Fibroblast of skin of scalp (primary cell): ENCODE measurements around the gene GRAMD4.
A peak's percentile ranks its signal among the peaks of the same experiment; 100 is the strongest.

Experiments used
- DNase-seq: peaks from one replicate; pipeline ENCODE4 v3.0.0-alpha.2; 2013

The GRAMD4 gene

DNA sequence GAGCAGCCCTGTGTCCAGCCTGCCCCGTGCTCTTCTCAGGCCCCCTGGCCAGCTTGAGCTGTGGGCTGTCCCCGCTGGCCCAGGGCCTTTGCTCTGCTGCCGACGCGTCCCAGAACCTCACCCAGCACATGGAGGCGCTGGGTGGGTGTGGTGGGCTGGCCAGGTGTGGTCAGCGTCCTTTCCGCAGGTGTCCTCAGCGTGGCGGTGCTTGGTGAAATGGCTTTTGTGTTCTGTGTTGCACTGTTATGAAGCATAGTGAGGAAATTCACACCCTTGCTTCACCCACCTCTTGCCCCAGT is 37.4 kb downstream of the GRAMD4 start:
- no peak for DNase-seq

DNA sequence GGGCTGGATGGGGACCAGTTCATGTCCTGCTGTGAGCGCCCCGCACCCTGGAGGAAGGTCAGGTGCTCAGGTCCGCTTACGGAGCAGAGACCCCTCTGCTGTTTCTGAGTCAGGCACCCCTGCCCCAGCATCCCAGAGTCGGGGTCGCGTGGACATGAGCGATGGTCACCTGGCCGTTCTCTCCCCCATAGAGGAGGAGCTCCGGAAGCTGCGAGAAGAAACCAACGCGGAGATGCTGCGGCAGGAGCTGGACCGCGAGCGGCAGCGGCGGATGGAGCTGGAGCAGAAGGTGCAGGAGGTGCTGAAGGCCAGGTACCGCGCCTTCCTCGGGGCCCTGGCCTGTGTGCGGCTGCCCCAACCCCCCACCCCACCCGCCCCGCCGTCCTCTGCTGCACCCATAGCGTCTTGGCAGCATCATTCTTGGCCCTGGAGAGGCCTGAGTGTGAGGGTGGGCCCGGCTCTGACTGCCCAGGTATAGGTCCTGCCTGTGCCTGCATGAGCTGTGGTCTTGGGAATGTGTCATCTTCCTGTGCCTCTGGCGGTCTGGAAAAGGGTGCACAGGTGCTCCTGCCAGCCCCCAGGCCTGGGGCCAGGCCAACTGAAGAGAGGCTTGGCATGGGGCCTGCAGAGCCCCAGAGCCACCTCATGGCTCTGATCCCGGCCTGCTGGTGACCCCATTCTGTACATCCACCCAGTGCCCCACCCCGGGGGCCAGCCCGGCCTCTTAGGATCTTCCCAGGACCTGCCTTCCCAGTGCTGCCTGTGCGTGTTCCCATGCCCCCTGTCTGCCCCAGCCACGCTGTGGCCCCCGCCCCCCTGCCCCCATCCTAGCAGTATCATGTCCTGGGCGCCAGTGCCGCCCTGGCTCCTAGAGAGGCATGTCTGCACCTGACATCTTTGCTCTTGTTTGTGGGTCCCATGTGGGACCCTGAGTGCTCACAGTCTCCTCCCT is 38.1 kb downstream of the GRAMD4 start:
- no peak for DNase-seq

GRCh38 chr22:46659059-46659790 is 39.0 kb downstream of the GRAMD4 start:
- no peak for DNase-seq

- DNase-seq, result no peak
Measured at GRCh38 chr22:46659791-46660186, 39.6 kb downstream of the GRAMD4 start.

GRCh38 chr22:46660604-46661201 is 40.5 kb downstream of the GRAMD4 start:
- no peak for DNase-seq

GRCh38 chr22:46661221-46661851 is 41.1 kb downstream of the GRAMD4 start:
- no peak for DNase-seq

- DNase-seq, result no peak
Measured at GRCh38 chr22:46662226-46662625, 42.0 kb downstream of the GRAMD4 start.

- DNase-seq, result no peak
Measured at GRCh38 chr22:46663001-46663400, 42.8 kb downstream of the GRAMD4 start.

DNA sequence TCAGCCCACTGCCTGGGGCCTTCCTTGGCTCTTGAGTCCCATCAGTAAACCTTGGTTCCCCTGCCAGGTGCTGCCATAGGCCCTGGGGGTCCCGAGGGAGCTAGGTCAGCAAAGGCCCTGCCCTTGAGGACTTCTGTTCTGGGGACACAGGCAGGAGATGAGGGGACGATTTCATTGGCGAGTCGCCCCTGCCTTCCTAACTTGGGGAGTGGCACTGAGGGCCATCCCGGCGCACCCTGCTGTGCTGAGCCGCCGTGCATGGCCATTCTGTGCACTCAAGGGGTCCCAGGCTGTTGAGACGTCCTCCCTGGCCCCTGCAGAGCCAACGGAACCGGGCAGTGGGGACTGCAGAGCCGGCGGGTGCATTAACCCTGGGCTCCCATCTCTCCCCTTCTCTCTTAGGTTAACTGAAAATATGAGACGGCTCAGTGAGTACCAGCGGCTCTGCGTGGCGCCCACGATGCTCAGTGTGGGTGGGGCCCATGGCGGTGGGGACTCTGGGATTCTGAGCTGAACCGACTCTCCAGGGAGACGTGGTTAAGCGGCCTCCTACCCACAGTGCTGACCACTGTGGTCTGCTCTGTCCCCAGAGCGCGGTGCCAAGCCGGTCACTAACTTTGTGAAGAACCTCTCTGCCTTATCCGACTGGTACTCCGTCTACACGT is 43.4 kb downstream of the GRAMD4 start:
- DNase-seq, result no peak

DNA sequence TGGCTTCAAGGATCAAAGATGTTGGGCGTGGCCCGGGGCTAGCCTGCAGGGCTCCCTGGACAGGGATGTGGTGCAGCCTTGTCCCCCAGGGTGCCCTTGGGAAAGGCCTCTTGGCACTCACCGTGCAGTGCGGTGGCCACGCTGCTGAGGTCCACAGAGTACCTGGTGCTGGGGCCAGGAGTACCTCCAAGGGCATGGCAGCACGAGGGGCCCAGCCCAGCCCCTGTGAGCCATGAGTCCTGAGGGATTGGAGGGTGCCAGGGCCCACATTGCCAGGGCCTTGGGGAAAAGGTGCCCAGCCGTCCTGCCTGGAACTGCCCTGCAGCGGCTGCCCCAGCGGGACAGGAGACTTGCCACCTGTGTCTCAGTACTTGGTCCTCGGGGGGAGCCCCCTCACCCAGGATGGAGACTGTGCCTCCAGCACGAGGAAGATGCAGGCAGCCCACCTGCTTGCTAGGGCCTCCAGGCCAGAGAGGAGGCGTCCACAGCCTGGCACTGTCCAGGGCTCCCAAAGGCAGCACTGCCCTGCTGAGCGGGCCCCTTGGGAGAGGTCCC is 44.2 kb downstream of the GRAMD4 start:
- no peak for DNase-seq

- no peak for DNase-seq
Measured at GRCh38 chr22:46665151-46665695, 45.0 kb downstream of the GRAMD4 start.

- DNase-seq, result no peak
Measured at GRCh38 chr22:46665751-46666280, 45.6 kb downstream of the GRAMD4 start.

- no peak for DNase-seq
Measured at GRCh38 chr22:46666577-46667244, 46.5 kb downstream of the GRAMD4 start.

DNA sequence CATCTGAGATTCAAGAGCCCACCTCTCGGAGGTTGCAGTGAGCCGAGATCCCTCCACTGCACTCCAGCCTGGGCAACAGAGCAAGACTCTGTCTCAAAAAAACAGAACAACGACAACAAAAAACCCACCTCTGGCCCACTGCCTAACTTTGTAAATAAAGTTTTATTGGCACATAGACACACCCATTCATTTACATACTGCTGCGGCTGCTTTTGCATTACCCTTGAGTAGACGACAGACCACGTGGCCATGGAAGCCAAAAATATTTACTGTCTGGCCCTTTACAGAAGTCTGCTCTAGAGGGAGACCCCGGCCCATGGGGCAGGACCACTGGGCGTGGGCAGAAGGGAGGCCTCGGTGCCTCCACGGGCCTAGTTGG is 47.0 kb downstream of the GRAMD4 start:
- no peak for DNase-seq

DNA sequence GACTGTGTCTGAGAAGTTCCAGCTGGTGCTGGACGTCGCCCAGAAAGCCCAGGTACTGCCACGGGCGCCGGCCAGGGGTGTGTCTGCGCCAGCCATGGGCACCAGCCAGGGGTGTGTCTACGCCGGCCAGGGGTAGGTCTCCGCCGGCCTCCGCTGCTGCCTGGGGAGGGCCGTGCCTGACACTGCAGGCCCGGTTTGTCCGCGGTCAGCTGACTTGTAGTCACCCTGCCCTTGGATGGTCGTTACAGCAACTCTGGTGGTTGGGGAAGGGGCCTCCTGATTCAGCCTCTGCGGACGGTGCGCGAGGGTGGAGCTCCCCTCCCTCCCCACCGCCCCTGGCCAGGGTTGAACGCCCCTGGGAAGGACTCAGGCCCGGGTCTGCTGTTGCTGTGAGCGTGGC is 47.9 kb downstream of the GRAMD4 start:
- no peak for DNase-seq

GRCh38 chr22:46669201-46669600 is 49.0 kb downstream of the GRAMD4 start:
- DNase-seq, result no peak

- DNase-seq, result no peak
Measured at GRCh38 chr22:46671824-46672432, 51.7 kb downstream of the GRAMD4 start.

DNA sequence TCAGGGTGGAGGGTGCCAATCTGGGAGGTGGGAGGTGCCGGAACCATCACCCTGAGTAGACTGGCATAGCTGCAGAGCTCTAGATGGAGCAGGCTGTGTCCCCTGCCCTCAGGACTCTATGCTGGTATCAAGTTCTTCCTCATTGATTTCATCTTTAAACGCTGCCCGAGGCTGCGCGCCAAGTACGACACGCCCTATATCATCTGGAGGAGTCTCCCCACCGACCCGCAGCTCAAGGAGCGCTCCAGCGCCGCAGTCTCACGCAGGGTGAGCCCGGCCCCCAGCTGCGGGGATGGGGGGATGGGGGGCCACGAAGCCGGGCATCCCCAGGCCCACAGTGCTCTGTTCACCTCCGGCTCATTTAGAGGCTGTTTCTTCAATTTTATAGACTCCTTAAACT is 52.5 kb downstream of the GRAMD4 start:
- DNase-seq, result no peak

GRCh38 chr22:46673205-46673604 is 53.0 kb downstream of the GRAMD4 start:
- DNase-seq, result peak; percentile 35

GRCh38 chr22:46673662-46674236 is 53.6 kb downstream of the GRAMD4 start:
- no peak for DNase-seq
